SH-SY5Y (cell line): ENCODE data around the gene CENPX.

Experiments
- GATA2 ChIP-seq: IDR thresholded peaks from 2 replicates; pipeline ENCODE4 v1.6.1; 2011; ENCODE audit warnings: mild to moderate bottlenecking, low read depth, low read length
- GATA3 ChIP-seq: IDR thresholded peaks from 2 replicates; pipeline ENCODE4 v1.6.1; 2011; ENCODE audit warnings: low read depth, mild to moderate bottlenecking, low read length, moderate library complexity

DNA sequence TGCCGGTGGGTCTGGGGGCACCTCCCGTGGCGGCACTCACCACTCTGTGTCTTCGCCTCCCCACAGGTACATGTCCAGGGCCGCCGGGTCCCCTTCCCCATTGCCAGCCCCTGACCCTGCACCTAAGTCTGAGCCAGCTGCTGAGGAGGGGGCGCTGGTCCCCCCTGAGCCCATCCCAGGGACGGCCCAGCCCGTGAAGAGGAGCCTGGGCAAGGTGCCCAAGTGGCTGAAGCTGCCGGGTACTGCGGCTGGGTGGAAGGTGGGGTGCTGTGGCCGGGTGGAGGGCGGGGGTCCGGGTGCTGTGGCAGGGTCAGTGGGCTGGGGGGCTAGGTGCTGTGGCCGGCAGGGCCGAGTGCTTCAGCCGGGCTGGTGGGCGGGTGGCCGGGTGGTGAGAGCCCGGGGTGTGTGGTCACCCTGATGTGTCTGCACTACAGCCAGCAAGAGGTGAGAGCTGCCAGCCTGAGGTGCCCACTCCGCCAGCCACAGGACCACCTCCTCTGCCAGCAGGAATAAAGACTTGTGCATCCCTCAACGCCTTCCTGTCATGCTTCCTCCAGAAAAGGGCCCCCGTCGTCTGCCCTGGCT lies 5.7 kb downstream of the CENPX start:
- no peak for TF ChIP-seq GATA2
- TF ChIP-seq GATA3 = no peak
